Stomach smooth muscle (tissue), 2 donors: Measurements from ENCODE around the gene EML1.

Source experiments
- H3K27ac ChIP-seq: one replicate; pipeline ENCODE4 v1.7.0; 2013; ENCODE audit warnings: mild to moderate bottlenecking, low read length, inconsistent platforms
- H3K27me3 ChIP-seq, 2 donors: one replicate each; pipeline ENCODE4 v1.7.0; 2013; ENCODE audit warnings: low read length in 2 of 2; ENCODE audit not compliant: insufficient read depth in 2 of 2, control insufficient read depth in 1 of 2
- H3K36me3 ChIP-seq, 2 donors: one replicate each; pipeline ENCODE4 v1.7.0; 2013; ENCODE audit warnings: low read length in 2 of 2; ENCODE audit not compliant: control insufficient read depth in 2 of 2, insufficient read depth in 2 of 2
- H3K4me1 ChIP-seq: one replicate; pipeline ENCODE4 v1.7.0; 2013; ENCODE audit warnings: low read length; ENCODE audit not compliant: control insufficient read depth, insufficient read depth
- H3K4me3 ChIP-seq, 2 donors: one replicate each; pipeline ENCODE4 v1.7.0; 2013; ENCODE audit warnings: low read length in 2 of 2
- H3K9ac ChIP-seq, 2 donors: one replicate each; pipeline ENCODE4 v1.7.0; 2013; ENCODE audit warnings: low read length in 2 of 2, mild to moderate bottlenecking in 1 of 2
- H3K9me3 ChIP-seq, 2 donors: one replicate each; pipeline ENCODE4 v1.7.0; 2013; ENCODE audit warnings: low read length in 2 of 2; ENCODE audit not compliant: control insufficient read depth in 2 of 2
- donor health status: healthy.
- donor health status: Pancreatic carcinoma.

Gene EML1

GRCh38 chr14:99884834-99885648 is 91.8 kb downstream of the EML1 start:
- H3K9ac ChIP-seq = no peak overlapping the region
- H3K4me3 ChIP-seq = no peak overlapping the region
- H3K36me3 ChIP-seq = peaks cover 4 to 27% of the 10 kb centered on the region in 2 donors
- H3K9me3 ChIP-seq = no peaks in the 10 kb centered on the region
- no peaks in the 10 kb centered on the region for H3K27me3 ChIP-seq
- no peak overlapping the region for H3K27ac ChIP-seq
- peaks cover 18% of the 10 kb centered on the region for H3K4me1 ChIP-seq

GRCh38 chr14:99885649-99885958 is 92.4 kb downstream of the EML1 start:
- Histone ChIP-seq H3K4me3 (no peak overlapping the region), H3K9me3 (no peaks in the 10 kb centered on the region), H3K4me1 (peaks cover 13% of the 10 kb centered on the region), H3K27me3 (no peaks in the 10 kb centered on the region), H3K9ac (no peak overlapping the region), H3K36me3 (peaks cover 4 to 25% of the 10 kb centered on the region in 2 donors), H3K27ac (no peak overlapping the region)

GRCh38 chr14:99887407-99887806 is 94.2 kb downstream of the EML1 start:
- no peaks in the 10 kb centered on the region for H3K9me3 ChIP-seq
- no peak overlapping the region for H3K27ac ChIP-seq
- H3K27me3 ChIP-seq = no peaks in the 10 kb centered on the region
- peaks cover 6 to 30% of the 10 kb centered on the region in 2 donors for H3K36me3 ChIP-seq
- no peak overlapping the region for H3K4me3 ChIP-seq
- peaks cover 8% of the 10 kb centered on the region for H3K4me1 ChIP-seq
- no peak overlapping the region for H3K9ac ChIP-seq

GRCh38 chr14:99888149-99888548 is 94.9 kb downstream of the EML1 start:
- Histone ChIP-seq H3K9ac (no peak overlapping the region), H3K36me3 (peaks cover 8 to 33% of the 10 kb centered on the region in 2 donors), H3K9me3 (no peaks in the 10 kb centered on the region), H3K4me3 (no peak overlapping the region), H3K27ac (no peak overlapping the region), H3K4me1 (peaks cover 8% of the 10 kb centered on the region), H3K27me3 (no peaks in the 10 kb centered on the region)

- Histone ChIP-seq H3K9ac (no peak overlapping the region), H3K36me3 (peaks cover 3 to 27% of the 10 kb centered on the region in 2 donors), H3K27ac (no peak overlapping the region), H3K4me3 (no peak overlapping the region), H3K4me1 (peaks cover 8% of the 10 kb centered on the region), H3K9me3 (no peaks in the 10 kb centered on the region), H3K27me3 (no peaks in the 10 kb centered on the region)
Observed at GRCh38 chr14:99889268-99889667, 96.1 kb downstream of the EML1 start.

- no peak overlapping the region for H3K27ac ChIP-seq
- H3K27me3 ChIP-seq = no peaks in the 10 kb centered on the region
- H3K9ac ChIP-seq = no peak overlapping the region
- H3K4me3 ChIP-seq = no peak overlapping the region
- H3K36me3 ChIP-seq = peaks cover 3 to 25% of the 10 kb centered on the region in 2 donors
- no peaks in the 10 kb centered on the region for H3K9me3 ChIP-seq
- peaks cover 6% of the 10 kb centered on the region for H3K4me1 ChIP-seq
Observed at GRCh38 chr14:99891266-99891665, 98.1 kb downstream of the EML1 start.

GRCh38 chr14:99891900-99892299 is 98.7 kb downstream of the EML1 start:
- Histone ChIP-seq H3K9me3 (no peaks in the 10 kb centered on the region), H3K4me3 (no peak overlapping the region), H3K27me3 (no peaks in the 10 kb centered on the region), H3K4me1 (peaks cover 6% of the 10 kb centered on the region), H3K36me3 (peaks cover 3 to 20% of the 10 kb centered on the region in 2 donors), H3K9ac (no peak overlapping the region), H3K27ac (no peak overlapping the region)

- Histone ChIP-seq H3K9ac (no peak overlapping the region), H3K27me3 (no peaks in the 10 kb centered on the region), H3K9me3 (no peaks in the 10 kb centered on the region), H3K4me3 (no peak overlapping the region), H3K4me1 (peaks cover 6% of the 10 kb centered on the region), H3K27ac (no peak overlapping the region), H3K36me3 (peaks cover 3 to 23% of the 10 kb centered on the region in 2 donors)
Observed at GRCh38 chr14:99892406-99892805, 99.2 kb downstream of the EML1 start.

- Histone ChIP-seq H3K27me3 (no peaks in the 10 kb centered on the region), H3K4me1 (no peaks in the 10 kb centered on the region), H3K4me3 (no peak overlapping the region), H3K27ac (no peak overlapping the region), H3K9ac (no peak overlapping the region), H3K9me3 (no peaks in the 10 kb centered on the region), H3K36me3 (peaks cover 12 to 24% of the 10 kb centered on the region in 2 donors)
Observed at GRCh38 chr14:99896361-99896760, 103.1 kb downstream of the EML1 start.

- H3K9ac ChIP-seq = no peak overlapping the region
- peaks cover 29 to 31% of the 10 kb centered on the region in 2 donors for H3K36me3 ChIP-seq
- H3K4me3 ChIP-seq = no peak overlapping the region
- H3K9me3 ChIP-seq = no peaks in the 10 kb centered on the region
- no peak overlapping the region for H3K27ac ChIP-seq
- H3K4me1 ChIP-seq = no peaks in the 10 kb centered on the region
- no peaks in the 10 kb centered on the region for H3K27me3 ChIP-seq
Observed at GRCh38 chr14:99899578-99900178, 106.5 kb downstream of the EML1 start.

- Histone ChIP-seq H3K27ac (no peak overlapping the region), H3K27me3 (no peaks in the 10 kb centered on the region), H3K4me3 (no peak overlapping the region), H3K9me3 (no peaks in the 10 kb centered on the region), H3K4me1 (no peaks in the 10 kb centered on the region), H3K36me3 (peaks cover 45 to 50% of the 10 kb centered on the region in 2 donors), H3K9ac (no peak overlapping the region)
Observed at GRCh38 chr14:99902925-99903324, 109.7 kb downstream of the EML1 start.
